OCI-LY3 (cell line): ENCODE results near the gene ATP10A.

Experiments
- H2AFZ ChIP-seq: fragments of 200-600, 300-600 bp; shearing (Covaris generic); 2 replicates; pipeline ENCODE4 v1.6.0; 2014; ENCODE audit warnings: antibody characterized with exemption, low read depth, low read length
- H3K27ac ChIP-seq: fragments of 200-600, 300-600 bp; sonication (generic); 2 replicates; pipeline ENCODE4 v1.5.1; 2014; ENCODE audit warnings: mild to moderate bottlenecking, low read length, moderate library complexity, mixed read lengths
- H3K27me3 ChIP-seq: fragments of 200-600, 300-600 bp; sonication (generic); 2 replicates; pipeline ENCODE4 v1.6.1; 2014; ENCODE audit warnings: low read depth, low read length, mixed read lengths
- H3K36me3 ChIP-seq: fragments of 200-600, 300-600 bp; sonication (generic); replicated peaks from 2 replicates; pipeline ENCODE3; 2014; ENCODE audit warnings: low read depth, low read length, mixed read lengths
- H3K4me1 ChIP-seq: fragments of 300-600, 200-600 bp; sonication (generic); 2 replicates; pipeline ENCODE4 v1.6.1; 2014; ENCODE audit warnings: low read length, mixed read lengths
- H3K4me2 ChIP-seq: fragments of 200-600, 300-600 bp; sonication (generic); 2 replicates; pipeline ENCODE4 v1.6.1; 2014; ENCODE audit warnings: low read length, mixed read lengths
- H3K4me3 ChIP-seq: fragments of 300-600, 200-600 bp; sonication (generic); 2 replicates; pipeline ENCODE4 v1.5.1; 2014; ENCODE audit warnings: antibody characterized with exemption, mild to moderate bottlenecking, low read length, moderate library complexity
- H3K79me2 ChIP-seq: fragments of 300-600, 200-600 bp; shearing (Covaris generic); 2 replicates; pipeline ENCODE4 v1.6.1; 2014; ENCODE audit warnings: mild to moderate bottlenecking, low read length, mixed read lengths
- H3K9ac ChIP-seq: fragments of 300-600, 200-600 bp; shearing (Covaris generic); 2 replicates; pipeline ENCODE4 v1.6.0; 2014; ENCODE audit warnings: mild to moderate bottlenecking, low read length, moderate library complexity
- H3K9me3 ChIP-seq: fragments of 200-600, 300-600 bp; shearing (Covaris generic); 2 replicates; pipeline ENCODE4 v1.6.1; 2014; ENCODE audit warnings: low read length, mixed read lengths; ENCODE audit not compliant: insufficient read depth
- H4K20me1 ChIP-seq: fragments of 200-600, 300-600 bp; sonication (generic); 2 replicates; pipeline ENCODE4 v1.6.1; 2016; ENCODE audit warnings: low read length, mixed read lengths; ENCODE audit not compliant: insufficient read depth
- CTCF ChIP-seq: fragments of 200-600, 300-600 bp; sonication (generic); IDR thresholded peaks from 2 replicates; pipeline ENCODE4 v1.5.1; 2014; ENCODE audit warnings: antibody characterized with exemption, low read length, low read depth
- EZH2phosphoT487 ChIP-seq: fragments of 200-600 bp; shearing (Covaris generic); IDR thresholded peaks from 2 replicates; pipeline ENCODE4 v1.6.1; 2018; ENCODE audit warnings: antibody characterized with exemption, mixed run types, low read depth

The ATP10A gene

GRCh38 chr15:25811481-25811906 is 51.6 kb downstream of the ATP10A start:
- H3K9ac ChIP-seq = no peak overlapping the region

GRCh38 chr15:25810631-25811091 is 52.5 kb downstream of the ATP10A start:
- Histone ChIP-seq H3K79me2 (no peaks in the 10 kb centered on the region), H4K20me1 (no peaks in the 10 kb centered on the region), H2AFZ (no peak overlapping the region), H3K9ac (no peak overlapping the region), H3K4me1 (peaks cover 8% of the 10 kb centered on the region), H3K4me2 (no peak overlapping the region), H3K4me3 (no peak overlapping the region), H3K27me3 (no peaks in the 10 kb centered on the region), H3K36me3 (no peaks in the 10 kb centered on the region), H3K27ac (no peak overlapping the region), H3K9me3 (no peaks in the 10 kb centered on the region)
- TF ChIP-seq CTCF (no peak), EZH2phosphoT487 (no peak)

More at GRCh38 chr15:25811481-25811906, 51.6 kb downstream of the ATP10A start:
- H3K4me2 ChIP-seq = no peak overlapping the region
- H3K4me1 ChIP-seq = peaks cover 8% of the 10 kb centered on the region
- H2AFZ ChIP-seq = no peak overlapping the region
- no peaks in the 10 kb centered on the region for H3K9me3 ChIP-seq
- H3K27me3 ChIP-seq = no peaks in the 10 kb centered on the region
- no peak for TF ChIP-seq CTCF
- TF ChIP-seq EZH2phosphoT487 = no peak
- H3K4me3 ChIP-seq = no peak overlapping the region
- no peaks in the 10 kb centered on the region for H4K20me1 ChIP-seq
- no peaks in the 10 kb centered on the region for H3K79me2 ChIP-seq
- H3K36me3 ChIP-seq = no peaks in the 10 kb centered on the region
- no peak overlapping the region for H3K27ac ChIP-seq

GRCh38 chr15:25810154-25810553 is 53.0 kb downstream of the ATP10A start:
- peaks cover 8% of the 10 kb centered on the region for H3K4me1 ChIP-seq
- H3K9me3 ChIP-seq = no peaks in the 10 kb centered on the region
- no peak overlapping the region for H3K4me2 ChIP-seq
- no peaks in the 10 kb centered on the region for H4K20me1 ChIP-seq
- H3K27me3 ChIP-seq = no peaks in the 10 kb centered on the region
- no peak for TF ChIP-seq CTCF
- TF ChIP-seq EZH2phosphoT487 = no peak
- H3K36me3 ChIP-seq = no peaks in the 10 kb centered on the region
- H2AFZ ChIP-seq = no peak overlapping the region
- no peaks in the 10 kb centered on the region for H3K79me2 ChIP-seq
- no peak overlapping the region for H3K9ac ChIP-seq
- no peak overlapping the region for H3K4me3 ChIP-seq
- no peak overlapping the region for H3K27ac ChIP-seq

GRCh38 chr15:25807063-25807462 is 56.1 kb downstream of the ATP10A start:
- TF ChIP-seq CTCF = no peak
- no peak for TF ChIP-seq EZH2phosphoT487
- no peak overlapping the region for H2AFZ ChIP-seq
- H3K4me3 ChIP-seq = no peak overlapping the region
- no peaks in the 10 kb centered on the region for H4K20me1 ChIP-seq
- H3K36me3 ChIP-seq = no peaks in the 10 kb centered on the region
- H3K79me2 ChIP-seq = no peaks in the 10 kb centered on the region
- no peak overlapping the region for H3K9ac ChIP-seq
- no peak overlapping the region for H3K4me2 ChIP-seq
- no peak overlapping the region for H3K27ac ChIP-seq
- H3K4me1 ChIP-seq = peaks cover 8% of the 10 kb centered on the region
- no peaks in the 10 kb centered on the region for H3K9me3 ChIP-seq
- no peaks in the 10 kb centered on the region for H3K27me3 ChIP-seq
